Mesothelial cell of epicardium (in vitro differentiated cells): ENCODE data around the gene PBX4. TPM values are rescaled to one million over a fixed set of nuclear protein-coding genes. Genes with fewer than 3 reads are reported as not detected.

ENCODE experiments used
- DNase-seq, 2 experiments: peaks; one replicate each; pipeline ENCODE4 v3.0.0; 2021; ENCODE audit warnings: low spot score in 2 of 2; ENCODE audit not compliant: unreplicated experiment in 2 of 2
- H3K27ac Mint-ChIP-seq: 2 replicates; pipeline ENCODE4 v1.8.0; 2021; ENCODE audit warnings: mixed read lengths
- H3K27me3 Mint-ChIP-seq: 2 replicates; pipeline ENCODE4 v1.8.0; 2021; ENCODE audit warnings: low read depth, mixed read lengths
- H3K36me3 Mint-ChIP-seq: 2 replicates; pipeline ENCODE4 v1.8.0; 2021; ENCODE audit warnings: mixed read lengths
- H3K4me1 Mint-ChIP-seq: 2 replicates; pipeline ENCODE4 v1.8.0; 2021; ENCODE audit warnings: mixed read lengths
- H3K4me3 Mint-ChIP-seq: 2 replicates; pipeline ENCODE4 v1.8.0; 2021; ENCODE audit warnings: mild to moderate bottlenecking, moderate library complexity, mixed read lengths
- H3K9me3 Mint-ChIP-seq: 2 replicates; pipeline ENCODE4 v1.8.0; 2021; ENCODE audit warnings: mixed read lengths
- total RNA-seq: library from RNA; stranded (reverse); gene quantifications from 3 replicates; pipeline ENCODE4 v1.2.1, GENCODE V29; 2021
- TF ChIP-seq, protein P1 (sequence below): fragments of 200-600 bp; sonication (generic); IDR thresholded peaks from one replicate; pipeline ENCODE4 v1.5.0; 2021; ENCODE audit warnings: antibody characterized with exemption; ENCODE audit not compliant: unreplicated experiment

The PBX4 gene
- total RNA-seq, 1 donor from 2014 or later = 12.8 TPM

DNA sequence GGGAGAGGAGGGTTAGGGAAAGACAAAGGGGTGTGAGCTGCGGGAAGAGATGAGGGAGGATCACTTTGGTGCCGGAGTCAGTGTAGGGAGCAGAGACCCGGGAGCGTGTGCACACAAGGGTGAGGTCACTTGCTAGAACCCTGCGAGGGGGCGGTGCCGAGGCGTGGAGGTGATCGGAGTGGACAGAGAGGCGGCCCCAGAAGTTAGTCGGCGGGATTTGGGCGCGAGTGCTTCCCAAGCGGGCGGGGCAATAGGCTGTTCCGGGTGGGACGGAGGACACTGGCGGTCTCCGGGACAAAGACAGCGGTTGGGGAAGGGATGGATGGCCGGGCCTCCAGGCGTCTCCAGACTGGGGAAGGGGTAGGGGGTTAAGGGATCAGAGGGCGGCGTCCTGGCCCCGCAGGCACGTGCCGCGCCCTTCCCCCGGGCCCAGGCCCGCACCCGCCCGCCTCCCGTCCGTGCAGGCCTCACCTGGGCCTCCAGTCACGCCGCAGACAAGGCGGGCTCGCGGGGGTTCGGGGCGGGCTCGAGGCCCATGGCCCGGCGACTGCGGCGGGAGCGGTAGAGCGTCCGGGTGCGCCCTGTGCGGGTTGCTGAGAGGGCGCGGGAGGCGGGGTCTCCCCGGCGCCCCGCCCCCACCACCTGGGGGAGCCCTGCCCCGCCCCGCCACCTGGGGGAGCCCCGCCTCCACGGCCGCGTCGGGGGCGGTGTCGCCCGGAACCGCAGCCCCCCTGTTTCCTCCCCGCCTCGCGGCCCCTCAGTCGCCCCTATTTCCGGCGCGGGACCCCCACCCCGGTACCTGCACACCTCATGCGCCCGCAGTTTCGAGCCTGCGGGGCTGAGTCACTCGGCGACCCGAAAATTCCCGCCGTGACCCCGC is 9.4 kb upstream of the PBX4 start, which contains the start of gene LPAR2:
LPAR2 (minus strand) TSS at position 600 of the 880 bp plus-strand sequence. CDS start 945 bp downstream, outside the sequence.
- H3K4me1 Mint-ChIP-seq = peaks cover 19% of the 10 kb centered on the region
- H3K27ac Mint-ChIP-seq = peak within 1 kb of the TSS; percentile 92
- H3K9me3 Mint-ChIP-seq = no peaks in the 10 kb centered on the region
- H3K27me3 Mint-ChIP-seq = no peaks in the 10 kb centered on the region
- peak; percentile 67 to 80 for DNase-seq
- peak within 1 kb of the TSS; percentile 88 for H3K4me3 Mint-ChIP-seq
- peaks cover 19% of the 10 kb centered on the region for H3K36me3 Mint-ChIP-seq
- TF ChIP-seq, protein P1, sequence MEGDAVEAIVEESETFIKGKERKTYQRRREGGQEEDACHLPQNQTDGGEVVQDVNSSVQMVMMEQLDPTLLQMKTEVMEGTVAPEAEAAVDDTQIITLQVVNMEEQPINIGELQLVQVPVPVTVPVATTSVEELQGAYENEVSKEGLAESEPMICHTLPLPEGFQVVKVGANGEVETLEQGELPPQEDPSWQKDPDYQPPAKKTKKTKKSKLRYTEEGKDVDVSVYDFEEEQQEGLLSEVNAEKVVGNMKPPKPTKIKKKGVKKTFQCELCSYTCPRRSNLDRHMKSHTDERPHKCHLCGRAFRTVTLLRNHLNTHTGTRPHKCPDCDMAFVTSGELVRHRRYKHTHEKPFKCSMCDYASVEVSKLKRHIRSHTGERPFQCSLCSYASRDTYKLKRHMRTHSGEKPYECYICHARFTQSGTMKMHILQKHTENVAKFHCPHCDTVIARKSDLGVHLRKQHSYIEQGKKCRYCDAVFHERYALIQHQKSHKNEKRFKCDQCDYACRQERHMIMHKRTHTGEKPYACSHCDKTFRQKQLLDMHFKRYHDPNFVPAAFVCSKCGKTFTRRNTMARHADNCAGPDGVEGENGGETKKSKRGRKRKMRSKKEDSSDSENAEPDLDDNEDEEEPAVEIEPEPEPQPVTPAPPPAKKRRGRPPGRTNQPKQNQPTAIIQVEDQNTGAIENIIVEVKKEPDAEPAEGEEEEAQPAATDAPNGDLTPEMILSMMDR = no peak

GRCh38 chr19:19626516-19627472 is 8.3 kb upstream of the PBX4 start:
- TF ChIP-seq, protein P1 = no peak
- Mint-ChIP-seq H3K4me3 (peak overlapping the region; percentile 88), H3K27ac (peak overlapping the region; percentile 92), H3K9me3 (no peaks in the 10 kb centered on the region), H3K36me3 (peaks cover 12% of the 10 kb centered on the region), H3K4me1 (peaks cover 19% of the 10 kb centered on the region), H3K27me3 (no peaks in the 10 kb centered on the region)
- no peak for DNase-seq

- no peaks in the 10 kb centered on the region for H3K9me3 Mint-ChIP-seq
- peaks cover 28% of the 10 kb centered on the region for H3K4me1 Mint-ChIP-seq
- TF ChIP-seq, protein P1 = no peak
- no peak for DNase-seq
- peaks cover 12% of the 10 kb centered on the region for H3K36me3 Mint-ChIP-seq
- H3K27me3 Mint-ChIP-seq = no peaks in the 10 kb centered on the region
- H3K4me3 Mint-ChIP-seq = no peak overlapping the region
- H3K27ac Mint-ChIP-seq = no peak overlapping the region
These were observed 5.6 kb upstream of the PBX4 start for GRCh38 chr19:19624032-19624570.

DNA sequence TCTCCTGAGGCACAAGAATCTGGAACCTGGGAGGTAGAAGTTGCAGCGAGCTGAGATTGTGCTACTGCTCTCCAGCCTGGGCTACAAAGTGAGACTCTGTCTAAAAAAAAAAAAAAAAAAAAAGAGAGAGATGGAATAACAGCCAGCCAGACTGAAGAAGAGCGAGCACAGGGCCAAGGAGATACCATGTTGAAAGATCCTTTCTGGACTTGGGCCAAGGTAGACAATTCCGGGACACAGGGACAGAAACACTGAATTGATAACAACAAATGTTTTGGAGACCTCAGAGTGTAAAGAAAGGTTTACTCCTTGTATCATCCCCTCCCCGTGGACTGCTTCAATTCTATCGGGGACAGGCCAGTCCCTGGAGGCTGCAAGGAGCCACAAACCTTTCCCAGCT is 4.9 kb upstream of the PBX4 start:
- Mint-ChIP-seq H3K9me3 (no peaks in the 10 kb centered on the region), H3K4me1 (peaks cover 31% of the 10 kb centered on the region), H3K27me3 (no peaks in the 10 kb centered on the region), H3K4me3 (no peak overlapping the region), H3K36me3 (peaks cover 11% of the 10 kb centered on the region), H3K27ac (peak overlapping the region; percentile 25)
- TF ChIP-seq, protein P1 = no peak
- no peak for DNase-seq

- Mint-ChIP-seq H3K9me3 (no peaks in the 10 kb centered on the region), H3K4me1 (peaks cover 26% of the 10 kb centered on the region), H3K27ac (peak overlapping the region; percentile 84), H3K36me3 (peaks cover 6% of the 10 kb centered on the region), H3K27me3 (no peaks in the 10 kb centered on the region), H3K4me3 (no peak overlapping the region)
- TF ChIP-seq, protein P1 = no peak
- no peak for DNase-seq
These were observed 1.3 kb upstream of the PBX4 start for GRCh38 chr19:19619849-19620210.
